Smooth muscle cell (in vitro differentiated cells): ENCODE results near the gene TBX1. TPM values are rescaled to one million over a fixed set of nuclear protein-coding genes. Genes with fewer than 3 reads are reported as not detected.

Experiments
- DNase-seq: peaks from one replicate; lab custom pipeline; 2025; ENCODE audit not compliant: unreplicated experiment; lab: John Stamatoyannopoulos, UW
- H2AFZ ChIP-seq: fragments of 200-600 bp; sonication (generic); 2 replicates; pipeline ENCODE4 v1.6.0; 2016; ENCODE audit warnings: antibody characterized with exemption, low read depth, mild to moderate bottlenecking
- H3F3A ChIP-seq: fragments of 200-600 bp; sonication (generic); 2 replicates; pipeline ENCODE4 v1.6.0; 2017; ENCODE audit warnings: antibody characterized with exemption, low read depth
- H3K27ac ChIP-seq: fragments of 200-600 bp; sonication (generic); 2 replicates; pipeline ENCODE4 v1.5.1; 2016; ENCODE audit warnings: low read depth, mild to moderate bottlenecking
- H3K27me3 ChIP-seq: fragments of 200-600 bp; sonication (generic); 2 replicates; pipeline ENCODE4 v1.6.1; 2016; ENCODE audit warnings: low read depth, mild to moderate bottlenecking
- H3K36me3 ChIP-seq: fragments of 200-600 bp; sonication (generic); 2 replicates; pipeline ENCODE4 v1.5.1; 2016; ENCODE audit warnings: low read depth
- H3K4me1 ChIP-seq: fragments of 200-600 bp; sonication (generic); 2 replicates; pipeline ENCODE4 v1.5.1; 2016; ENCODE audit warnings: low read depth
- H3K4me2 ChIP-seq: fragments of 200-600 bp; sonication (generic); 2 replicates; pipeline ENCODE4 v1.6.0; 2016; ENCODE audit warnings: mild to moderate bottlenecking
- H3K4me3 ChIP-seq: fragments of 200-600 bp; sonication (generic); 2 replicates; pipeline ENCODE4 v1.5.1; 2016; ENCODE audit warnings: mild to moderate bottlenecking
- H3K79me2 ChIP-seq: fragments of 200-600 bp; sonication (generic); 2 replicates; pipeline ENCODE4 v1.6.0; 2016; ENCODE audit warnings: low read depth, mild to moderate bottlenecking
- H3K9ac ChIP-seq: fragments of 200-600 bp; sonication (generic); 2 replicates; pipeline ENCODE4 v1.6.0; 2016; ENCODE audit warnings: low read depth
- H3K9me3 ChIP-seq: fragments of 200-600 bp; sonication (generic); replicated peaks from 2 replicates; pipeline ENCODE4 v1.5.1; 2016; ENCODE audit warnings: low read depth
- H4K20me1 ChIP-seq: fragments of 200-600 bp; sonication (generic); 2 replicates; pipeline ENCODE4 v1.6.0; 2016; ENCODE audit warnings: low read depth
- CTCF ChIP-seq: fragments of 200-600 bp; sonication (generic); IDR thresholded peaks from 2 replicates; pipeline ENCODE4 v1.5.1; 2017; ENCODE audit warnings: borderline replicate concordance, mild to moderate bottlenecking, antibody characterized with exemption; ENCODE audit not compliant: insufficient read depth, poor library complexity, severe bottlenecking
- WGBS: methylation state at CpG from one replicate; pipeline ENCODE4 v1.1.7; 2016; ENCODE audit warnings: low lambda C conversion rate; 5-methylcytosine and 5-hydroxymethylcytosine counted together
- polyA plus RNA-seq: library from polyadenylated mRNA; unstranded; fragments of >200 nt; fragmentation: Nextera tagmentation; extraction: Ambion mirVana; gene quantifications from 2 replicates; pipeline ENCODE4 v1.2.1, GENCODE V29; 2016
- total RNA-seq: library from RNA; depleted of rRNA; stranded (reverse); fragments of >200 nt; gene quantifications from 2 replicates; pipeline ENCODE4 v1.2.3, GENCODE V29; 2014

TBX1 gene
- total and polyA plus RNA-seq, 2 experiments from 2014 or later, result not detected

- Histone ChIP-seq H3K27ac (no peak overlapping the region), H3K79me2 (no peaks in the 10 kb centered on the region), H3K9me3 (no peaks in the 10 kb centered on the region), H3K27me3 (peaks cover 92% of the 10 kb centered on the region), H3K4me2 (no peak overlapping the region), H3K4me1 (no peaks in the 10 kb centered on the region), H3F3A (no peaks in the 10 kb centered on the region), H2AFZ (no peak overlapping the region), H3K4me3 (no peak overlapping the region), H4K20me1 (no peaks in the 10 kb centered on the region), H3K36me3 (no peaks in the 10 kb centered on the region), H3K9ac (no peak overlapping the region)
- WGBS, result 96% methylated on average over 12 of the region's 12 CpGs
- DNase-seq, result no peak
- TF ChIP-seq CTCF, result no peak
These were observed 8.8 kb downstream of the TBX1 start for GRCh38 chr22:19769393-19769715.

GRCh38 chr22:19770349-19771220 lies 10.0 kb downstream of the TBX1 start:
- no peak overlapping the region for H3K27ac ChIP-seq
- no peak for DNase-seq
- H3K27me3 ChIP-seq, result peaks cover 90% of the 10 kb centered on the region
- no peak overlapping the region for H2AFZ ChIP-seq
- no peaks in the 10 kb centered on the region for H3K36me3 ChIP-seq
- no peak for TF ChIP-seq CTCF
- no peaks in the 10 kb centered on the region for H4K20me1 ChIP-seq
- no peak overlapping the region for H3K4me2 ChIP-seq
- H3K4me1 ChIP-seq, result no peaks in the 10 kb centered on the region
- no peak overlapping the region for H3K4me3 ChIP-seq
- H3K9ac ChIP-seq, result no peak overlapping the region
- H3K9me3 ChIP-seq, result no peaks in the 10 kb centered on the region
- WGBS, result 85% methylated on average over 25 of the region's 25 CpGs
- no peaks in the 10 kb centered on the region for H3K79me2 ChIP-seq
- H3F3A ChIP-seq, result no peaks in the 10 kb centered on the region

GRCh38 chr22:19772422-19772672 lies 11.8 kb downstream of the TBX1 start:
- H3K9ac ChIP-seq, result no peak overlapping the region
- no peaks in the 10 kb centered on the region for H4K20me1 ChIP-seq
- no peak overlapping the region for H2AFZ ChIP-seq
- no peak for DNase-seq
- TF ChIP-seq CTCF, result no peak
- H3K4me2 ChIP-seq, result no peak overlapping the region
- no peaks in the 10 kb centered on the region for H3K4me1 ChIP-seq
- 75% methylated on average over 4 of the region's 4 CpGs for WGBS
- H3K27ac ChIP-seq, result no peak overlapping the region
- no peaks in the 10 kb centered on the region for H3K9me3 ChIP-seq
- no peaks in the 10 kb centered on the region for H3F3A ChIP-seq
- no peak overlapping the region for H3K4me3 ChIP-seq
- H3K36me3 ChIP-seq, result no peaks in the 10 kb centered on the region
- H3K27me3 ChIP-seq, result peaks cover 75% of the 10 kb centered on the region
- no peaks in the 10 kb centered on the region for H3K79me2 ChIP-seq

GRCh38 chr22:19772673-19773469 lies 12.3 kb downstream of the TBX1 start:
- peaks cover 70% of the 10 kb centered on the region for H3K27me3 ChIP-seq

More at GRCh38 chr22:19772673-19773469, 12.3 kb downstream of the TBX1 start:
- no peaks in the 10 kb centered on the region for H3K4me1 ChIP-seq
- no peaks in the 10 kb centered on the region for H3K9me3 ChIP-seq
- 84% methylated on average over 25 of the region's 25 CpGs for WGBS
- H3F3A ChIP-seq, result no peaks in the 10 kb centered on the region
- TF ChIP-seq CTCF, result no peak
- no peak for DNase-seq
- no peak overlapping the region for H3K4me3 ChIP-seq
- H3K4me2 ChIP-seq, result no peak overlapping the region
- H2AFZ ChIP-seq, result no peak overlapping the region
- no peaks in the 10 kb centered on the region for H3K79me2 ChIP-seq
- H3K27ac ChIP-seq, result no peak overlapping the region
- H3K36me3 ChIP-seq, result no peaks in the 10 kb centered on the region
- H4K20me1 ChIP-seq, result no peaks in the 10 kb centered on the region
- no peak overlapping the region for H3K9ac ChIP-seq
